ENCODE measurements around the gene AP4M1. TPM values are rescaled to one million over a fixed set of nuclear protein-coding genes. Genes with fewer than 3 reads are reported as not detected.
A peak's percentile ranks its signal among the peaks of the same experiment; 100 is the strongest.

The AP4M1 gene
- total RNA-seq, 1 donor from 2014 or later: 24.9 TPM

GRCh38 chr7:100087055-100087750 is 14.2 kb upstream of the AP4M1 start:
- DNase-seq (ENCODE audit: low read depth, low spot score): peak; percentile 99

DNA sequence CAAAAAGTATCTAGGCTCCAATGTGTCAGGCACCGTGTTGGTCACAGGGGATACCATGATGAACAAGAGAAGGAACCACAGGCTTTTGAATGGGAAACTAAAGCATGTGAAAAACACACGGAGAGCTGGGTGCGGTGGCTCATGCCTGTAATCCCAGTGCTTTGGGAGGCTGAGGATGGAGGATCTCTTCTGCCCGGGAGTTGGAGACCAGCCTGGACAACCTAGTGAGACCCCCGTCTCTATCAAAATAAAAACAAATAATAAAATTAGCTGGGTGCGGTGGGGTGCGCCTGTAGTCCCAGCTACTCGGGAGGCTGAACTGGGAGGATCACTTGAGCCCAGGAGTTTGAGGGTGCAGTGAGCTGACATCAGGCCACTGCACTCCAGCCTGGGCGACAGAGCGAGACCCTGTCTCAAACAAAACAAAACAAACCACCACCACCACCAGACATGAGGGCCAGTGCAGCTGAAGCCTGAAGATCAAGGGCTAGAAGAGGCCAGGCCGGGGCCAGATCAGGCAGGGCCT is 13.3 kb upstream of the AP4M1 start:
- no peak for DNase-seq (ENCODE audit: low read depth, low spot score)

- no peak for DNase-seq (ENCODE audit: low read depth, low spot score)
Observed at GRCh38 chr7:100088621-100089457, 12.6 kb upstream of the AP4M1 start, which contains the start of gene COPS6. Gene COPS6 (plus strand): TSS chr7:100088969. CDS start chr7:100088991, 22 bp downstream.

DNA sequence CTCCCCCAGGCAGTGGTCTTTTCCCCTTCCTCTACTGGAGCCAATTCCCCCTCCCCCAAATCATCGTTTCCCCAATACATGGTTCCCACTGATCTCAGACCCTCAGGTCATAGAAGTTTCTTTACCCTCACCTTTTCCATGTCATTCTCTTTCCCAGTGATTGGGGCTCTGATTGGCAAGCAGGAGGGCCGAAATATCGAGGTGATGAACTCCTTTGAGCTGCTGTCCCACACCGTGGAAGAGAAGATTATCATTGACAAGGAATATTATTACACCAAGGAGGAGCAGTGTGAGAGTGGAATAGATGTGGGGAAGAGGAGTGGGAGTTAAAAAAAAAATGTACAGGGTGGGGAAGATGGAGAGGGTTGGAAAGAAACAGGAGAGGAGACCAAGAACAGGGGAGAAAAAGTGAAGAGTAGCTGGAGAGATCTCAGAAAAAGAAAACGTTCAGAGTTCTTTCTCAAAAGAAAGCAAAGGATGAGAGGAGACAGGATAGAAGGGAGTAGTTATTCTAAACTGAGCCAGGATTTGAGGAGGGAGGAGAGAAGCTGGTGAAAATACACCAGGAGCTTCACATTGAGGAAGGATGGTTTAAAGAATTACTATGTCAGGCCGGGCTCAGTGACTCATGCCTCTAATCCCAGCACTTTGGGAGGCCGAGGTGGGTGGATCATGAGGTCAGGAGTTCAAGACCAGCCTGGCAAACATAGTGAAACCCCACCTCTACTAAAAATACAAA is 11.8 kb upstream of the AP4M1 start:
- no peak for DNase-seq (ENCODE audit: low read depth, low spot score)

DNA sequence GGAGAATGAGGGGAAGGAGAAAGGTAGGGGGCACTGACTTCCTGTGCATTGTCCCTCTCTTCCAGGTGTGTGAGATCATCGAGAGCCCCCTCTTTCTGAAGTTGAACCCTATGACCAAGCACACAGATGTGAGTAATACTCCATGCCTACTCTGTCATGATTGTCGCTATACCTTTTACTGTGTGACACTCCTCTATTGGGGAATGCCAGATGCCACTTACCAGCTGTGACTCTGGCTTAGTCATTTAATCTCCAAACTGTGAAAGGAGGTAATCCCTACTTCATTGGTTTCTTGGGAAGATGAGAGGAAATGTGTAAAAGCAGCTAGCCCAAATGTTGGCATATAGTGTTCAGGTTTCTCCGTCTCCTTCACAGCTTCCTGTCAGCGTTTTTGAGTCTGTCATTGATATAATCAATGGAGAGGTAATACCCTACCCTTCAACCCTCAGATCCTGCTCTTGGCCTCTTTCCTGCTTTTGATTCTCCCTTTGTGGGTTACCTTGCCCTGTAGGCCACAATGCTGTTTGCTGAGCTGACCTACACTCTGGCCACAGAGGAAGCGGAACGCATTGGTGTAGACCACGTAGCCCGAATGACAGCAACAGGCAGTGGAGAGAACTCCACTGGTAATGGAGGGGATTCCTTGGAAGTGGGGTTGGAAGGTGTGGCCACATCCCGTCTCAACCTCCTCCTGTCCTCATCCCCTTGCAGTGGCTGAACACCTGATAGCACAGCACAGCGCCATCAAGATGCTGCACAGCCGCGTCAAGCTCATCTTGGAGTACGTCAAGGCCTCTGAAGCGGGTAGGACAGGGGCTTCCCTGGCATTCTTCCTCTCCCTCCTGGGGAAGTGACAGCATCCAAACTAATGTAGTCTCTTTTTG is 10.7 kb upstream of the AP4M1 start:
- no peak for DNase-seq (ENCODE audit: low read depth, low spot score)

DNA sequence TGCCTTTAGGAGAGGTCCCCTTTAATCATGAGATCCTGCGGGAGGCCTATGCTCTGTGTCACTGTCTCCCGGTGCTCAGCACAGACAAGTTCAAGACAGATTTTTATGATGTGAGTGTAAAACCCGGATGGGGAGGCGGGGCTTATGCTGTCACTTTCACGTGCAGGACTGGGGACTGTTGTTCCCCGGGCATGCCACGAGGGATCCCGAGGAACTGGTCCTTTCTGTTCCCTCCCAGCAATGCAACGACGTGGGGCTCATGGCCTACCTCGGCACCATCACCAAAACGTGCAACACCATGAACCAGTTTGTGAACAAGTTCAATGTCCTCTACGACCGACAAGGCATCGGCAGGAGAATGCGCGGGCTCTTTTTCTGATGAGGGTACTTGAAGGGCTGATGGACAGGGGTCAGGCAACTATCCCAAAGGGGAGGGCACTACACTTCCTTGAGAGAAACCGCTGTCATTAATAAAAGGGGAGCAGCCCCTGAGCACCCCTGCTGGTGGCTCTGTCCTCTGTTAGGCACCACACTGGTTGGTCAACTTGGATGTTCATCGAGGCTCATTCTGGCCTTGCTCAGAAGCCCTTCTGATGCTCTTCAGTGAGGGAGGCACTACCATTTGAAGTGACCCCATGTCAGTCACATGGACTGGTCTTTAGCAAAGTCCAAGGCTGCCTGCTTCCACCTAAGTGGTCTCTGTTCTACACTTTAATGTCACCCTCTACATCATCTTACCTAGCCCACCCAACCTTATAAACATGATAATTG is 9.8 kb upstream of the AP4M1 start:
- DNase-seq (ENCODE audit: low read depth, low spot score): no peak

DNA sequence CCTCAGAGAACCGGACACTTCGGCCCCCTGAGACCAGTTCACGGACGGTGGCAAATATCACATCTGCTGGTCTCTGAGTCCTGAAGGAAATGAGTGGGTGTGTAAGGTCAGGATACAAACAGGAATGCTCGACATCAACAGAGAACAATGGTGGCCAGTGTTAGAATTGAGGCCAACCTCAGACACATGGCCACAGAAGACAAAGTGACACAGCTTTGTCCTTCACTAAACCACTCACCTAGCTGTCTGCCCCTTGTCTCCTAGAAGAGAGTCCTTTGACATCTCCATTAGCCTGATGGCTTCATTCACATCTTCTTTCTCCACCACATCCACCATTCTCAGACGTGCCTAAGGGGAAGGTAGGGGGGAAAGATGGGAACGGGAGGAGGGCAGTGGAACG is 8.4 kb upstream of the AP4M1 start:
- DNase-seq (ENCODE audit: low read depth, low spot score): no peak

GRCh38 chr7:100093498-100093897 is 7.9 kb upstream of the AP4M1 start:
- no peak for DNase-seq (ENCODE audit: low read depth, low spot score)

- no peak for DNase-seq (ENCODE audit: low read depth, low spot score)
Observed at GRCh38 chr7:100093925-100094486, 7.4 kb upstream of the AP4M1 start.

DNA sequence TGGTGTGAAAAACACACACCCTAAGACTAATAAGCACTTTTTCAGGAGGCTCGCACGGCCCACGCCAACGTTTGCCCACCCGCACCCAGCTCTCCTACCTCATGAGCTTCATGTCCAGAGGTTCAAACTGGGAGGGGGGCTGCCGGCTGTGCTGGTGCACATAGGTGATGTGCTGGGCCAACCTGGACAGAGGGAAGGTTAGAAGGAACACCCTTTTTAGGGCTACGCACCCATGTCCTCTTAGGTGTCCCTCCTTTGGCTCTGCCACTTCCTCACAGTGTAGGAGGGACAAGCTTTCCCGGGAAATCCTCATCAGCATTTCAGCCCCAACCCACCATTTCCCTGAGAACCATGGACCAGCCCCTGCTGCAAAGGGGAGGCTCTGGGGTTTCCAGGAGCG is 6.2 kb upstream of the AP4M1 start:
- no peak for DNase-seq (ENCODE audit: low read depth, low spot score)

DNA sequence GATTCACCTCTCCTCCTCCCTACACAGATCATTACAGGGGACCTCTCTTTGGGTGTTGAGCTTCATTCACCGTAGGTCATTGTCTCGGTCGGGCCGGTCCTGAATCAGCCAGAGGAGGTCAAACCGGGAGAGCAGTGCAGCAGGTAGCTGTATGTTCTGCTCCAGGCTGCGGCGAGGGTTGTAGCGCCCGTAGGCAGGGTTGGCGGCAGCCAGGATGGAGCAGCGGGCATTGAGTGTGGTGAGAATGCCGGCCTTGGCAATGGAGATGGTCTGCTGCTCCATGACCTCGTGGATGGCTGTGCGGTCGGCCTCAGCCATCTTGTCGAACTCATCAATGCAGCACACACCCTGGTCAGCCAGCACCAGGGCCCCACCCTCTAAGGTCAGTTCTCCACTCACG is 5.7 kb upstream of the AP4M1 start:
- DNase-seq (ENCODE audit: low read depth, low spot score): no peak

GRCh38 chr7:100098913-100099312 is 2.5 kb upstream of the AP4M1 start:
- no peak for DNase-seq (ENCODE audit: low read depth, low spot score)

- DNase-seq (ENCODE audit: low read depth, low spot score): no peak
Observed at GRCh38 chr7:100099452-100099851, 2.0 kb upstream of the AP4M1 start.

DNA sequence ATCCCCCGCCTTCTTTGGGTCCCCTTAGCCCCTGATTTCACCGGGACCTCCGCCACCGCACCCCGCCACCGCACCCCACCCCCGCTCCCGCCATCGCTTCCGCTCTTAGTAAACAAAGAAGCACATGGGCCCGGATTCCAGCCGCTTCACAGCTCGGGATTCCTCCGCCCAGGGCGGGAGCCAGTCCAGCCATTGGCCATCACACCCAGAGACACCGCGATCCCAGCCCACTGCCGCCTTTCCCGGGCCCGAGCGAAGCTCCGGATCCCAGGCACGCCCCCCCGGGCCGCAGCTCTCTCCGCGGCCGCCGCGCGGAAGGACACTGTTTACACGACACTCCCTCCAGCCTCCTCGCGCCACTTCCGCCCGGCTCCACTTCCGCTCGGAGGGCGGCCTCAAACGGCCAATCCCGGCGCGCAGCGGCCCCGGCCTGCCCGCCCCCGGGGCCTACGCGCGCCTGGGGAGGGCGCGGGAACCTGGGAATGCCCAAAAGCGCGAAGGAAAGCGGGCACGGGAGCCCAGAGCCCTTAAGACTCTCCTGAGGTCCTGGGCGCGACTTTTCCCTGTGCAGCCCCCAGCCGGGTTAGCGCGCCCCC is 925 bp upstream of the AP4M1 start:
- peak; percentile 95 for DNase-seq (ENCODE audit: low read depth, low spot score)

DNA sequence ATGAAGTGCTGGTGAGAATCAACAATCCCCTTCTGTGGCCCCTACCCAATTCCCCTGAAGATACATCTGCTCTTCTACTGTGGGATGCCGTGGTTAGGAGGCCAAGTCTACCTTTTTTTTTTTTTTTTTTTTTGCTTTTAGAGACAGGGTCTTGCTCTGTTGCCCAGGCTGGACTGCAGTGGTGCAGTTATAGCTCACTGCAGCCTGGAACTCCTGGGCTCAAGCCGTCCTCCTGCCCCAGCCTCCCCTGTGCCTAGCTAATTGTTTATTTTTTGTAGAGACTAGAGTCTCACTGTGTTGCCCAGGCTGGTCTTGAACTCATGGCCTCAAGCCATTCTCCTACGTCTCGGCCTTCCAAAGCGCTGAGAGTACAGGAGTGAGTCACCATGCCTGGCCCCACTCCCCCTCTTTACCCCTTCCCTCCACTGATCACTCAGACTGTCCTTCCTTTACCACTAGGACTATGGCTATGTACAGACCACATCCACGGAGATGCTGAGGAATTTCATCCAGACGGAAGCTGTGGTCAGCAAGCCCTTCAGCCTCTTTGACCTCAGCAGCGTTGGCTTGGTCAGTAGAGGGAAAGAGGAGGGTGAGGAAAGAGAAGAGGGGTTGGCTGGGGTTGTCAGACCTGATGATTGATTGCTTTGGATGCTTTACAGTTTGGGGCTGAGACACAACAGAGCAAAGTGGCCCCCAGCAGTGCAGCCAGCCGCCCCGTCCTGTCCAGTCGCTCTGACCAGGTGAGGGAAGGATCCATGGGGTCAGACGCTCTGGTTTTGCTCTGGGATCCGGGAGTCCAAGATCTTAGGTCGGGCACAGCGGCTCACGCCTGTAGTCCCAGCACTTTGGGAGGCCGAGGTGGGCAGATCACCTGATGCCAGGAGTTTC is 1.8 kb downstream of the AP4M1 start:
- no peak for DNase-seq (ENCODE audit: low read depth, low spot score)

GRCh38 chr7:100105534-100105933 is 4.1 kb downstream of the AP4M1 start:
- DNase-seq (ENCODE audit: low read depth, low spot score): no peak

DNA sequence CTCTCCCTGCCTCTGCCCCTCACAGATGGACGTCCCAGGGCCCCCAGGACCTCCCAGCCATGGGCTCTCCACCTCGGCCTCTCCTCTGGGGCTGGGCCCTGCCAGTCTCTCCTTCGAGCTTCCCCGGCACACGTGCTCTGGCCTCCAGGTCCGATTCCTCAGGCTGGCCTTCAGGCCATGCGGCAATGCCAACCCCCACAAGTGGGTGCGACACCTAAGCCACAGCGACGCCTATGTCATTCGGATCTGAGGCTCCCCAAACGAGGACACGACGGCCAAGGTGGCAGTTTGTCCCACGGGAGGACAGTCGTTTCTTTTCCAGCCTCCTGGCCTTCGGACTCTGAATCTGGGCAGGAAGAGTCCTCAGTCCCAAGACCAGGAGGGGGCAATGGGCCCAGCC is 5.2 kb downstream of the AP4M1 start:
- no peak for DNase-seq (ENCODE audit: low read depth, low spot score)

DNA sequence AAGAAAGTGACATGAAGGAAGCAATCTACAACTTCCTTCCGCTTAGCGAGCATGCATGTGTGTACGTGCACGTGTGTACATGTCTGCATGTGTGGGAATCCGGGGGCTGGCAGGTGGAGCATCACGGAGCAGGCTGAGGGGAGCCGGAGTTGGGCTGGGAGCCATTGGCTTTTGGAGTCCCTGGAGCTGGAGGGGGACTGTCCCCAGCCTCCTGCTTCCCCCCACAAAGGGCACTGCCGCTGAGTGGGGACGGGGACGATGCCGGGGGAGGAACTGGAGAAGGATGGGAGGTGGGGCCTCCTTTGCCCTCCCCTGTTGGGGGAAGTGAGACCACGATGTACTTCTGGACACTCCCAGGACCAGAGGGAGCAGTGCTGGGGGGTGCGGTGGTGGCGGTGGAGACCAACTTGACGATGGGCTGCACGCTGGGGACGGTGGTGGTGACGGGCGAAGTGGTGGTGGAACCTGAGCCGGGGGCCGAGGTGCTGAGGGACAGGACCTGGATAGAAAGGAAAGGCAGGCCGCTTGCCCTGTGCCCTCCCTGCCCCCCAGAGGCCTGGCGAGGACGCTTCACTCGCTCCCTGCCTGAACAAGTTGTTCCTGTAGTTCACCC is 5.8 kb downstream of the AP4M1 start:
- DNase-seq (ENCODE audit: low read depth, low spot score): no peak
